Spleen (tissue), 11 donors: ENCODE results near the gene RPLP1. TPM values are rescaled to one million over a fixed set of nuclear protein-coding genes. Genes with fewer than 3 reads are reported as not detected.
A peak's percentile ranks its signal among the peaks of the same experiment; 100 is the strongest.

Source experiments
- DNase-seq: peaks from one replicate; pipeline ENCODE4 v3.0.0-alpha.2; 2020
- H3K27ac ChIP-seq, 8 donors: fragments of 200-600 bp; sonication (generic) in 7 of 8; 1 replicate in 4 of 8; 2 replicates in 4 of 8; pipeline versions ENCODE4 v1.5.0 to v1.8.0; 2016 to 2021; ENCODE audit warnings: inconsistent platforms in 4 of 8, mild to moderate bottlenecking in 4 of 8, moderate library complexity in 1 of 8
- H3K27me3 ChIP-seq, 7 donors: fragments of 200-600 bp; sonication (generic) in 6 of 7; replicated peaks in 1 of 7; 1 replicate in 4 of 7; 2 replicates in 3 of 7; pipeline versions ENCODE4 v1.5.0 to v1.8.0; 2016 to 2021; ENCODE audit warnings: inconsistent platforms in 3 of 7, mild to moderate bottlenecking in 1 of 7
- H3K36me3 ChIP-seq, 6 donors: fragments of 200-600 bp; sonication (generic) in 5 of 6; 1 replicate in 4 of 6; 2 replicates in 2 of 6; pipeline versions ENCODE4 v1.5.0 to v1.8.0; 2016 to 2021; ENCODE audit warnings: inconsistent platforms in 2 of 6
- H3K4me1 ChIP-seq, 6 donors: fragments of 200-600 bp; sonication (generic) in 5 of 6; 1 replicate in 3 of 6; 2 replicates in 3 of 6; pipeline versions ENCODE4 v1.5.0 to v1.8.0; 2016 to 2021; ENCODE audit warnings: inconsistent platforms in 3 of 6
- H3K4me3 ChIP-seq, 8 donors: fragments of 200-600 bp; sonication (generic) in 7 of 8; 1 replicate in 4 of 8; 2 replicates in 4 of 8; pipeline versions ENCODE4 v1.5.0 to v1.8.0; 2016 to 2021; ENCODE audit warnings: inconsistent platforms in 4 of 8, mild to moderate bottlenecking in 4 of 8, moderate library complexity in 2 of 8
- H3K9me3 ChIP-seq, 8 donors: fragments of 200-600 bp; sonication (generic) in 7 of 8; 1 replicate in 4 of 8; 2 replicates in 4 of 8; pipeline versions ENCODE4 v1.5.0 to v1.8.0; 2016 to 2021; ENCODE audit warnings: inconsistent platforms in 4 of 8
- POLR2A ChIP-seq, 3 donors: fragments of 450-650 bp; IDR thresholded peaks; one replicate each; pipeline ENCODE4 v1.5.1; 2017; ENCODE audit warnings: antibody characterized with exemption in 3 of 3, mild to moderate bottlenecking in 1 of 3
- POLR2AphosphoS5 ChIP-seq, 3 donors: sonication (generic); formaldehyde crosslinking; IDR thresholded peaks; one replicate each; pipeline ENCODE4 v1.5.1; 2017; ENCODE audit warnings: antibody characterized with exemption in 3 of 3
- WGBS, 5 donors: extraction: QIAGEN DNeasy Blood & Tissue Kit in 3 of 5; methylation state at CpG; one replicate each; pipeline versions ENCODE4 v1.1.5 to v1.1.7; 2013 to 2018; 5-methylcytosine and 5-hydroxymethylcytosine counted together
- intact Hi-C: fragments of 100-400 bp; cut with DNase I; formaldehyde crosslinking; loops from one replicate; pipeline ENCODE4 v1.15.0; 2023; ENCODE audit warnings: low total_unique reads
- polyA plus RNA-seq, 3 donors: library from polyadenylated mRNA; stranded (reverse); fragments of 200-250 nt; gene quantifications; one replicate each; pipeline ENCODE4 v1.2.1, GENCODE V29; 2013
- total RNA-seq, 7 donors: library from RNA; depleted of rRNA in 3 of 7; stranded (reverse); fragments of >200 nt in 3 of 7; fragmentation: NEBNext Ultra II Directional in 4 of 7; extraction: Animal tissue kit (Norgen Biotek cat#: 25700) in 4 of 7; gene quantifications; one replicate each; pipeline versions ENCODE4 v1.1.0 to v1.2.1, GENCODE V29; 2016 to 2021
- TF ChIP-seq, protein P1 (sequence below), 11 experiments: fragments of 200-600 bp in 7 of 11; fragments of 450-650 bp in 4 of 11; sonication (generic) in 4 of 11; IDR thresholded peaks in 8 of 11; conservative IDR thresholded peaks in 3 of 11; 1 replicate in 7 of 11; 2 replicates in 4 of 11; pipeline versions ENCODE4 v1.4.0 to v1.8.0; 2016 to 2021; ENCODE audit warnings: antibody characterized with exemption in 11 of 11, inconsistent platforms in 4 of 11, mild to moderate bottlenecking in 1 of 11
- donor health status: healthy with polysubstance abuse.
- donor health status: DM: no; HTN: no; CAD: no; lungs with moderate emphysema.
- donor health status: DM: no; HTN: no; CAD: no.
- donor health status: Bipolar disorder and iron deficiency.
- donor health status: healthy.
- donor health status: DM: no; HTN: no; CAD: no.
- donor health status: DM: yes; HTN: yes; CAD: no.

Gene RPLP1
- total and polyA plus RNA-seq, 10 donors, result 439 to 3,995 (median 1,492) TPM

- intact Hi-C loops, result loop anchor here (10.0 kb wide), 1 partner anchor 1009 kb away; no protein-coding TSS in a partner anchor
- no peak overlapping the region for H3K4me3 ChIP-seq
- peaks cover 0 to 10% (median 4%) of the 10 kb centered on the region in 8 donors for H3K9me3 ChIP-seq
- no peak for TF ChIP-seq POLR2AphosphoS5 (IDR thresholded peaks at IDR 0.05)
- TF ChIP-seq, protein P1, sequence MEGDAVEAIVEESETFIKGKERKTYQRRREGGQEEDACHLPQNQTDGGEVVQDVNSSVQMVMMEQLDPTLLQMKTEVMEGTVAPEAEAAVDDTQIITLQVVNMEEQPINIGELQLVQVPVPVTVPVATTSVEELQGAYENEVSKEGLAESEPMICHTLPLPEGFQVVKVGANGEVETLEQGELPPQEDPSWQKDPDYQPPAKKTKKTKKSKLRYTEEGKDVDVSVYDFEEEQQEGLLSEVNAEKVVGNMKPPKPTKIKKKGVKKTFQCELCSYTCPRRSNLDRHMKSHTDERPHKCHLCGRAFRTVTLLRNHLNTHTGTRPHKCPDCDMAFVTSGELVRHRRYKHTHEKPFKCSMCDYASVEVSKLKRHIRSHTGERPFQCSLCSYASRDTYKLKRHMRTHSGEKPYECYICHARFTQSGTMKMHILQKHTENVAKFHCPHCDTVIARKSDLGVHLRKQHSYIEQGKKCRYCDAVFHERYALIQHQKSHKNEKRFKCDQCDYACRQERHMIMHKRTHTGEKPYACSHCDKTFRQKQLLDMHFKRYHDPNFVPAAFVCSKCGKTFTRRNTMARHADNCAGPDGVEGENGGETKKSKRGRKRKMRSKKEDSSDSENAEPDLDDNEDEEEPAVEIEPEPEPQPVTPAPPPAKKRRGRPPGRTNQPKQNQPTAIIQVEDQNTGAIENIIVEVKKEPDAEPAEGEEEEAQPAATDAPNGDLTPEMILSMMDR (IDR thresholded peaks at IDR 0.05 in 8 of 11, conservative IDR thresholded peaks at IDR 0.05 in 3 of 11), result peak; percentile 87 to 98 (median 95)
- peaks cover 0 to 4% (median 0%) of the 10 kb centered on the region in 6 donors for H3K4me1 ChIP-seq
- 29 to 44% (median 38%) methylated on average over 8 of the region's 8 CpGs for WGBS, 5 donors
- H3K27me3 ChIP-seq, result peaks cover 0 to 47% (median 0%) of the 10 kb centered on the region in 7 donors
- DNase-seq, result peak; percentile 89
- no peak overlapping the region for H3K27ac ChIP-seq
- no peaks in the 10 kb centered on the region for H3K36me3 ChIP-seq
Observed at GRCh38 chr15:69475769-69476358, 23.2 kb downstream of the RPLP1 start.

DNA sequence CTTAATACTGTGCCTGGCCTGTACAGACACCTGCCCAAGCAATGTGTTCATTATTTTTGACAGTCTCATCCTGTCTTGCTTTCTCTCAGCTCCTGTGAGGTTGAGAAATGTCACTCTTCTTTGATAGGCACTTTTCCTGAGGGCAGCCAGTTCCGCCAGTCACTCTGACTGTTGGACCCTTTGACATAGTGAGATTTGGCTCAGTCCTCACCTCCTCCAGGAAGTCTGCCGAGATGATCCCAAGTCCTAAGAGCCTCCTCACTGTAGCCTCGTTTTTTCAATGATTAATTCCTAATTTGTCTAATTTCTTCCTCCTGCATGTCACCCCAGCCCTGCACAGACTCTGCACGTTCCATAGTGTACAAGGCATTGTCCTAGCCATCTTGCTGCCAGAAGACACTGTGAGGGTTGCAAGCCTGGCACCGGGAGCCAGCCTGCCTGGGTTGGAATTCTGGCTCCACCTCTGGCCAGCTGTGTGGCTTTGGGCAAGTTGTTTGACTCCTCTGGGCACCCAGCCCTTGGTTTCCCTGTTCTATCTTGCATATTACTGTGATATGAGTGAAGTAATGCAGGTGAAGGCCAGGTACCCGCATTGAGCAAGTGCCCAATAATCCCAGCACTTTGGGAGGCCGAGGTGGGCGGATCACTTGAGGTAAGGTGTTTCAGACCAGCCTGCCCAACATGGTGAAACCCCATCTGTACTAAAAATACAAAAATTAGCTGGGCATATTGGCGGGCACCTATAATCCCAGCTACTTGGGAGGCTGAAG, 24.3 kb downstream of the RPLP1 start:
- Histone ChIP-seq H3K9me3 (peaks cover 0 to 10% (median 4%) of the 10 kb centered on the region in 8 donors), H3K36me3 (no peaks in the 10 kb centered on the region), H3K4me1 (peaks cover 0 to 4% (median 0%) of the 10 kb centered on the region in 6 donors), H3K4me3 (no peak overlapping the region), H3K27me3 (peaks cover 0 to 47% (median 0%) of the 10 kb centered on the region in 7 donors), H3K27ac (no peak overlapping the region)
- no peak for DNase-seq
- intact Hi-C loops, result loop anchor here (10.0 kb wide), 1 partner anchor 1008 kb away; no protein-coding TSS in a partner anchor
- TF ChIP-seq POLR2AphosphoS5 (IDR thresholded peaks at IDR 0.05), result no peak
- no peak for TF ChIP-seq POLR2A (IDR thresholded peaks at IDR 0.05)
- TF ChIP-seq, protein P1 (IDR thresholded peaks at IDR 0.05 in 8 of 11, conservative IDR thresholded peaks at IDR 0.05 in 3 of 11), result no peak
- WGBS, 5 donors, result 80 to 90% (median 83%) methylated on average over 9 of the region's 9 CpGs

DNA sequence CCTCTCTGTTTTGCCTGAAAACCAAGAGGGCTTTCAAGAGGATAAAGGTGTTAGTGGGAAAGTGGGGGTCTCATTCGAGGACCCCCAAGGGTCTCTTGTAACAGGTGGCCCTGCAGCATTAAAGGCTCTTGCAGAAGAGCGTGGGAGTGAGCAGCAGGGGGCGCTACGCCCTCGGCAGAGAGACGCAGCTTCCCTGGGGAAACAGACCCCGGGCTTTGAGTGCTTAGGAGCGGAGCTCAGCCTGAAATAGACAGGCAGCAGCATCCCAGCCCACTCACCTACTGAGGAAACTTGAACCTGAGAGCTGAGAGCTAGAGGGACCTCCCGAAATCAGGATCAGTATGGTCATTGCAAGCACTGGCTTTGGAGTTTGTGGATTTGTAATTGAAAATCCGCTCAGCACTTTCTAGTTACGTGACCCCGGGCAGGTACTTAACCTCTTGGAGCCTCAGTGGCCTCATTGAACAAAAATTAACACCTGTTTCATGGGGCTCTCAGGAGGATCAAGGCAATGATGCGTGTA, 25.7 kb downstream of the RPLP1 start:
- no peak for TF ChIP-seq POLR2A (IDR thresholded peaks at IDR 0.05)
- TF ChIP-seq, protein P1 (IDR thresholded peaks at IDR 0.05 in 8 of 11, conservative IDR thresholded peaks at IDR 0.05 in 3 of 11), result peak in 10 of 11 experiments; percentile 25 to 84 (median 66)
- H3K4me3 ChIP-seq, result no peak overlapping the region
- H3K27ac ChIP-seq, result no peak overlapping the region
- H3K36me3 ChIP-seq, result no peaks in the 10 kb centered on the region
- DNase-seq, result peak; percentile 85
- intact Hi-C loops, result loop anchor here (10.0 kb wide), 1 partner anchor 1006 kb away; no protein-coding TSS in a partner anchor
- H3K4me1 ChIP-seq, result peaks cover 0 to 4% (median 0%) of the 10 kb centered on the region in 6 donors
- H3K27me3 ChIP-seq, result peaks cover 0 to 47% (median 0%) of the 10 kb centered on the region in 7 donors
- 34 to 37% (median 35%) methylated on average over 12 to 13 of the region's 13 CpGs for WGBS, 5 donors
- peaks cover 0 to 10% (median 4%) of the 10 kb centered on the region in 8 donors for H3K9me3 ChIP-seq
